Gastroesophageal sphincter (tissue), 4 donors: ENCODE data around the gene ARV1. TPM values are rescaled to one million over a fixed set of nuclear protein-coding genes. Genes with fewer than 3 reads are reported as not detected.

Experiments
- ATAC-seq: fragments of 150-250 bp; one replicate; pipeline ENCODE4 v1.9.1; 2016; ENCODE audit warnings: mild to moderate bottlenecking, moderate library complexity
- H3K27ac ChIP-seq, 4 donors: fragments of 200-600 bp; sonication (generic) in 3 of 4; 1 replicate in 3 of 4; 2 replicates in 1 of 4; pipeline ENCODE4 v1.5.1; 2016 to 2019
- H3K27me3 ChIP-seq: fragments of 200-600 bp; sonication (generic); one replicate; pipeline ENCODE4 v1.5.1; 2019
- H3K36me3 ChIP-seq, 2 donors: fragments of 200-600 bp; sonication (generic); one replicate each; pipeline ENCODE4 v1.5.1; 2019; ENCODE audit warnings: control low read depth in 1 of 2
- H3K4me1 ChIP-seq, 3 donors: fragments of 200-600 bp; sonication (generic); 1 replicate in 2 of 3; 2 replicates in 1 of 3; pipeline ENCODE4 v1.5.1; 2016 to 2019; ENCODE audit warnings: control low read depth in 2 of 3
- H3K4me3 ChIP-seq, 2 donors: fragments of 200-600 bp; sonication (generic); one replicate each; pipeline ENCODE4 v1.5.1; 2019; ENCODE audit warnings: mild to moderate bottlenecking in 1 of 2, moderate library complexity in 1 of 2
- H3K9me3 ChIP-seq, 3 donors: fragments of 200-600 bp; sonication (generic); one replicate each; pipeline ENCODE4 v1.5.1; 2017 to 2019; ENCODE audit warnings: control low read depth in 2 of 3
- EP300 ChIP-seq: sonication (generic); formaldehyde crosslinking; IDR thresholded peaks from one replicate; pipeline ENCODE4 v1.6.1; 2017; ENCODE audit warnings: antibody characterized with exemption, mild to moderate bottlenecking
- POLR2A ChIP-seq, 2 donors: fragments of 450-650 bp; IDR thresholded peaks; one replicate each; pipeline ENCODE4 v1.6.1; 2017; ENCODE audit warnings: antibody characterized with exemption in 2 of 2, mild to moderate bottlenecking in 2 of 2, moderate library complexity in 1 of 2
- POLR2AphosphoS5 ChIP-seq: sonication (generic); formaldehyde crosslinking; IDR thresholded peaks from one replicate; pipeline ENCODE4 v1.6.1; 2017; ENCODE audit warnings: antibody characterized with exemption
- WGBS, 2 donors: methylation state at CpG; one replicate each; pipeline ENCODE4 v1.1.5; 2018; ENCODE audit warnings: low coverage in 1 of 2; 5-methylcytosine and 5-hydroxymethylcytosine counted together
- total RNA-seq, 4 donors: library from RNA; depleted of rRNA; stranded (reverse); fragments of >200 nt; gene quantifications; one replicate each; pipeline ENCODE4 v1.1.0, GENCODE V29; 2016
- TF ChIP-seq, protein P1 (sequence below), 4 experiments: fragments of 200-600 bp in 2 of 4; fragments of 450-650 bp in 2 of 4; sonication (generic) in 1 of 4; IDR thresholded peaks; one replicate each; pipeline ENCODE4 v1.5.1; 2017 to 2019; ENCODE audit warnings: antibody characterized with exemption in 4 of 4, mild to moderate bottlenecking in 2 of 4, moderate library complexity in 2 of 4

ARV1 gene
- total RNA-seq, 4 donors from 2014 or later: 10.5 to 37.4 (median 20.5) TPM

DNA sequence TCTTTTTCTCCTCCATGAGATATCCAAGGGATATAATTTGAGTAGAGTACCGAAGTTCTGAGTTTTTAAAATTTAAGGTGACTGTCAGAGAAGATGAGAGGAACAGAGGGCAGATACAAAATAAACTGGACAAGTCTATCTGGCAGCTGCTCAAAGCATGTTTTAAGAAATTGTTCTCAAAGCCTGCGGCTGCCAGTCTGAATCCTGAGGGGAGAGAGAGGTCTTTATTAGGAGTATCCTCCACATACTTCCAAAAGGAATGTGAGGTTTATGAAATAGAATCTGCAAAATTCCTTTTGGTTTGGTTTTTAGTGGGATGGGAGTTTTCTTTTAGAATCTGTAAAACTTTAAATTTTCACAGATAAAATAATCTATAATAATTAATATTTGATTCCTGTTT, 41.5 kb upstream of the ARV1 start:
- WGBS, 2 donors: 44 to 46% methylated on average over 2 of the region's 2 CpGs
- no peak for TF ChIP-seq POLR2AphosphoS5
- TF ChIP-seq, protein P1, sequence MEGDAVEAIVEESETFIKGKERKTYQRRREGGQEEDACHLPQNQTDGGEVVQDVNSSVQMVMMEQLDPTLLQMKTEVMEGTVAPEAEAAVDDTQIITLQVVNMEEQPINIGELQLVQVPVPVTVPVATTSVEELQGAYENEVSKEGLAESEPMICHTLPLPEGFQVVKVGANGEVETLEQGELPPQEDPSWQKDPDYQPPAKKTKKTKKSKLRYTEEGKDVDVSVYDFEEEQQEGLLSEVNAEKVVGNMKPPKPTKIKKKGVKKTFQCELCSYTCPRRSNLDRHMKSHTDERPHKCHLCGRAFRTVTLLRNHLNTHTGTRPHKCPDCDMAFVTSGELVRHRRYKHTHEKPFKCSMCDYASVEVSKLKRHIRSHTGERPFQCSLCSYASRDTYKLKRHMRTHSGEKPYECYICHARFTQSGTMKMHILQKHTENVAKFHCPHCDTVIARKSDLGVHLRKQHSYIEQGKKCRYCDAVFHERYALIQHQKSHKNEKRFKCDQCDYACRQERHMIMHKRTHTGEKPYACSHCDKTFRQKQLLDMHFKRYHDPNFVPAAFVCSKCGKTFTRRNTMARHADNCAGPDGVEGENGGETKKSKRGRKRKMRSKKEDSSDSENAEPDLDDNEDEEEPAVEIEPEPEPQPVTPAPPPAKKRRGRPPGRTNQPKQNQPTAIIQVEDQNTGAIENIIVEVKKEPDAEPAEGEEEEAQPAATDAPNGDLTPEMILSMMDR (IDR thresholded peaks at IDR 0.05): no peak
- TF ChIP-seq POLR2A (IDR thresholded peaks at IDR 0.05): no peak
- TF ChIP-seq EP300: no peak
- H3K27ac ChIP-seq: no peak overlapping the region
- no peak for ATAC-seq
- H3K9me3 ChIP-seq: no peaks in the 10 kb centered on the region
- H3K4me1 ChIP-seq: peaks cover 0 to 8% (median 0%) of the 10 kb centered on the region in 3 donors
- H3K27me3 ChIP-seq: no peaks in the 10 kb centered on the region
- peaks cover 2 to 29% of the 10 kb centered on the region in 2 donors for H3K36me3 ChIP-seq
- H3K4me3 ChIP-seq: no peak overlapping the region

DNA sequence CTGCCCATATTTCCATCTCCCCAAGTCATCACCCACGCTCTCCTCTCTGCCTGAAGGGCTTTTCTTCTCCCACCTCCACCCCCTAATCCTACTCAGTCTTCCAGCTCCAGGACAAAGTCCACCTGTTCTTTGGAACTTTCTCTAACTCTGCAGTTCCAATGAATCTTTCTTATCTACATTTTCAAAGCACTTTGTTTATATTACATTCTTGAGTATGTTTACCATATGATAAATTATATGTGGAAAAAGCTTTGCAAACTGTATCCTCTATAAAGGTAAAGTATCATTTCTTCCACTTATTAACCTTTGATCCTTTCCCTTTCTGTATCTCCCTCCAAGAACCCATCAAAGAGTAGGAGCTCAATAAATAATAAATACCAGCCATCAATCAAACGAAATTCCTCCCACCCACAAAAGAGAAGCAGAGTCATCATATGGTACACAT, 39.9 kb upstream of the ARV1 start:
- no peaks in the 10 kb centered on the region for H3K27me3 ChIP-seq
- no peaks in the 10 kb centered on the region for H3K9me3 ChIP-seq
- H3K4me1 ChIP-seq: peaks cover 0 to 8% (median 0%) of the 10 kb centered on the region in 3 donors
- TF ChIP-seq POLR2A (IDR thresholded peaks at IDR 0.05): no peak
- TF ChIP-seq, protein P1 (IDR thresholded peaks at IDR 0.05): no peak
- TF ChIP-seq POLR2AphosphoS5: no peak
- TF ChIP-seq EP300: no peak
- peaks cover 2 to 22% of the 10 kb centered on the region in 2 donors for H3K36me3 ChIP-seq
- no peak for ATAC-seq
- no peak overlapping the region for H3K4me3 ChIP-seq
- WGBS, 2 donors: 29 to 52% methylated on average over 2 of the region's 2 CpGs
- H3K27ac ChIP-seq: no peak overlapping the region

DNA sequence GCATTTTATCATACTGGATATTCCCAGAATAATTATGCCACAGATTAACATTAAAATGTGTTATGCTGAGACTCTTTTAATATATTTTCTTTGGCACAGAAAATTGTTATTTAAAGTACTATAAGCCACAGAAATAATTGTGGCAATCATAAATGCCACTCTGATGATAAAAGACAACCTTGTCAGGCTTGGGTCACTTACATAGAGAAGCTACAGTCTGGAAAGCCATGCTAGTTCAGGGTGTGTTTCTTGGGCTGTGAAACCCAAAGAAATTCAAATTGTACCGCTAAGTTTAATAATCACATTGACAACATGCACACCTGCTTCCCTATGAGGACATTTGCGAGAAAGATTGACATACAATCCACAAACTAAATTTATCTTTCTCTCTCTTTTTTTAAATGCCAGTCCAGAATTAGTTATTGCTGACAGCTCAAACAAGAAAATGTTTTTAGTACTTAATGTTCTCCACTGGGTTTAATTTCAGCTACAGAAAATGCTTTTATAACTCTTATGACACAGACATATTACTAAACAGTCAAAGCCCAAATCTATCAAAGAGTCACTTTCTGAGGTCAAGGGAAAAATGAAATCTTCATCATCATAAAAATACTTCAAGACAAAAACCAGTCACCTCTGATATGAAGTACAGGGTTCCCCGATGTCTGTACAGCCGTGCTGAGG, 38.9 kb upstream of the ARV1 start:
- H3K36me3 ChIP-seq: peaks cover 0 to 26% of the 10 kb centered on the region in 2 donors
- H3K27me3 ChIP-seq: no peaks in the 10 kb centered on the region
- peaks cover 0 to 8% (median 0%) of the 10 kb centered on the region in 3 donors for H3K4me1 ChIP-seq
- H3K4me3 ChIP-seq: no peak overlapping the region
- WGBS, 2 donors: 83 to 86% methylated on average over 3 to 4 of the region's 4 CpGs
- ATAC-seq: no peak
- no peak overlapping the region for H3K27ac ChIP-seq
- no peaks in the 10 kb centered on the region for H3K9me3 ChIP-seq
- TF ChIP-seq, protein P1 (IDR thresholded peaks at IDR 0.05): no peak
- TF ChIP-seq POLR2A (IDR thresholded peaks at IDR 0.05): no peak
- TF ChIP-seq POLR2AphosphoS5: no peak
- TF ChIP-seq EP300: no peak

DNA sequence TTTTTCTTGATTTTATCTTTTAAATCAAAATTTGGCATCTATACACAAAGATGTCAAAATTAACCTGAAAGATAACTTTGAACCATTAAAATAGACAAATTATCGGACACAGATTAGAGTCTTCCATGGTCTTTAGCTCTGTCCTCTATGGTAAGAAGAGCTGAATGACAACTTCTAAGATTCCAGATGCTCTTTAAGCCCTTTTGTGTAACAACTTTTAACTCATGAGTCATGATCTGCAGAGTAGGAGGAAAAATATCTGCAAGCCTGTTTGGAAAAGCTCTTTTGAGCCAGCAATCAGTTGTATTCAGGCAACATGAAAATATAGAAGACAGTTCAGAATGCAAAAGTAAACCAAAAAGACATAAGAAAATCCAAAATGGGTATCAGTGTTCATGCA, 38.0 kb upstream of the ARV1 start:
- Histone ChIP-seq H3K27me3 (no peaks in the 10 kb centered on the region), H3K36me3 (peaks cover 0 to 29% of the 10 kb centered on the region in 2 donors), H3K9me3 (no peaks in the 10 kb centered on the region), H3K4me3 (no peak overlapping the region), H3K27ac (no peak overlapping the region), H3K4me1 (peaks cover 0 to 8% (median 0%) of the 10 kb centered on the region in 3 donors)
- TF ChIP-seq, protein P1 (IDR thresholded peaks at IDR 0.05): no peak
- no peak for TF ChIP-seq POLR2A (IDR thresholded peaks at IDR 0.05)
- no peak for TF ChIP-seq POLR2AphosphoS5
- no peak for TF ChIP-seq EP300
- no peak for ATAC-seq
- WGBS, 2 donors: 86 to 100% methylated on average over 1 of the region's 1 CpG

DNA sequence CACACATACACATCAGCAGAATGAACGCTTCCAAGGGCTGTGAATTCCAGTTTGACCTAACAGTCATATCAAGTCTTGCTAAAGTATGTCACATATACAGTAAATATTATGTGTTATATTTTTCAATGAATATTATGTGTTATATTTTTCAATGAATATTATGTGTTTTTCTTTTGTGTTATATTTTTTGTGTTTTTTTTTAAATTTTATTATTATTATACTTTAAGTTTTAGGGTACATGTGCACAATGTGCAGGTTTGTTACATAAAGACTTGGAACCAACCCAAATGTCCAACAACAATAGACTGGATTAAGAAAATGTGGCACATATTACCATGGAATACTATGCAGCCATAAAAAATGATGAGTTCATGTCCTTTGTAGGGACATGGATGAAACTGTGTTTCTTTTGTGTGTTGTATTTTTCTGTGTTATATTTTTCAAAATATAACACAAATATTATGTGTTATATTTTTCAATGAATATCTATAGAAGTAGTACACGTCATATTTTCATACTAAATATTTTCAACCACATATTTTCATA, 35.8 kb upstream of the ARV1 start:
- 96 to 98% methylated on average over 2 of the region's 2 CpGs for WGBS, 2 donors
- no peak overlapping the region for H3K4me3 ChIP-seq
- TF ChIP-seq EP300: no peak
- TF ChIP-seq, protein P1 (IDR thresholded peaks at IDR 0.05): no peak
- no peak for TF ChIP-seq POLR2AphosphoS5
- TF ChIP-seq POLR2A (IDR thresholded peaks at IDR 0.05): no peak
- H3K36me3 ChIP-seq: peaks cover 0 to 21% of the 10 kb centered on the region in 2 donors
- H3K27ac ChIP-seq: no peak overlapping the region
- H3K4me1 ChIP-seq: no peaks in the 10 kb centered on the region
- no peak for ATAC-seq
- no peaks in the 10 kb centered on the region for H3K9me3 ChIP-seq
- H3K27me3 ChIP-seq: no peaks in the 10 kb centered on the region
